ENCODE results near the gene PANK1.
"Not testable (repeated sequence)": the region's sequence is repeated elsewhere in the genome, so short reads cannot be mapped to it uniquely, and the experiment has no call there.

The PANK1 gene

DNA sequence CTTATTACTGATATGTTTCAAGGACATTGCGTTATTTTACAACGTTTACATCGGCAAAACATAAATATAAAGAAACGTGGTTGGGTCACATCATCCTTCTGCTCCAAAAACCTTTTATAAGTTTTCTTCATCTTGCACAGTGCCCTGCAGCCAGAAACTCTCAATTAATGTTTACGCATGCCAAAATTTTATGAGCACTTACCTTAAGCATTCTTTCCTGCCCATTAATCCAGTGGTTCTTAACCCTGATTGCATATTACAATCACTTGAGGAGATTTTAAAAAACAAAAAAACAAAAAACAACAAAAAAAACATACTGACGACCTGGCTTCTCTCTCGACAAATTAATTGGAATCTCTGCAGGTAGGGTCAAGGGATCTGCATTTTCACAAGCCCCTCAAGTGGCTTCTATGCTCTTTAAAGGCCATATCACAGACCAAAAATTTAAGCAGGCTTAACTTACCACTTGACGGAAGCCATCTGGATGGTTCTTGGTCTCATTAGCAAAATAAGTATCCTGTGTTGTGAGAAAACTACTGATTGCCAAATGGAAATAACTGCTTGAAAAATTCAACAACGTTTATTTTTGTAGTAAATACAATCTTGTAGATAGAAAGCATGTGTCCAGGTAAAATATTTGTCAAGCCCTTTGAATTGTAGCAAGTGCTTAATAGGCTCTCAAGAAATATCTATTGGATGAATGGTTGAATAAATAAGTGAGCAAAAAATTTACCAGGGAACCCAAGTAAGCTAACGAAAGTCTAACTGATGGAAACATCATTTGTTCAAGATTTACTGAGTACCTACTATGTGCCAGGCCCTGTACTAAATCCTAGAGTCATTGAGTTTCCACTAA is 78.7 kb downstream of the PANK1 start:
- no peak for DNase-seq

DNA sequence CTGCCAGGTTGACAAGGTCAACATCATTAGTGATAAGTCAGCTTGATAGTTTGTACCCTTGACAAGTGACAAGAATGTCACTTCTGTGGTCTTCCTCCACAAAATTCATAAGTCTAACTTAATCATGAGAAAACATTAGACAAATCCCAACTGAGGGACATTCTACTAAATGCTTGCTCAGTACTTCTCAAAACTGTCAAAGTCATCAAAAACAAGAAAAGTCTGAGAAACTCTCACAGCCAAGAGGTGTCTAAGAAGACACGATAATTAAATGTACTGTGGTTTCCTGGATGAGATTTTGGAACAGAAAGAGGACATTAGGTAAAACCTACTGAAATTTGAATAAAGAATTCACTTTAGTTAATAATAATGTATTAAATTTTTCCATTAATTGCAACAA is 79.9 kb downstream of the PANK1 start:
- DNase-seq: no peak

DNA sequence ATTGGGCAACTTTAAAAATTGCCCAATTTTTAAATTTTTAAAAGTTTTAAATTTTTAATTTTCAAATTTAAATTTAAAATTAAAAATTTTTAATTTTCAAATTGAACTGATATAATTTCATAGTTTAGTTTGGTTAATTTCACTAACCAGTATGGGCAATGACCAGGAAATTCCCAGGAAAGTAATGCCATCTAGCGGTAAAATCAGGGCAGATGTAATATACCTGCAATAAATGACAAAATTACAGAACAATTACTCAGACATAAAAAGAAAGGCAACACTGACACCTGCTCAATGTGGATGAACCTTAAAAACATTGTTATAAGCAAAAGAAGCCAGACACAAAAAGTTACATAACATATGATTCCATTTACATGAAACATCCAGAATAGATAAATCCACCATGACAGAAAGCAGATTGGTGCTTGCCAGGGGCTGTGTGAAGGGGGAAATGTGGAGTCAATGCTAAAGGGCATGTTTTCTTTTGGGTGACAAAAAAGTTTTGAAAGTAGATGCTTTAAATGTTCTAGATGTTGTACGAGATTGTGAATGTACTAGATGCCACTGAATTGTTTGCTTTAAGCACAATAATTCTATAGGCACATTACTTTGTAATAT is 81.1 kb downstream of the PANK1 start:
- DNase-seq: no peak

DNA sequence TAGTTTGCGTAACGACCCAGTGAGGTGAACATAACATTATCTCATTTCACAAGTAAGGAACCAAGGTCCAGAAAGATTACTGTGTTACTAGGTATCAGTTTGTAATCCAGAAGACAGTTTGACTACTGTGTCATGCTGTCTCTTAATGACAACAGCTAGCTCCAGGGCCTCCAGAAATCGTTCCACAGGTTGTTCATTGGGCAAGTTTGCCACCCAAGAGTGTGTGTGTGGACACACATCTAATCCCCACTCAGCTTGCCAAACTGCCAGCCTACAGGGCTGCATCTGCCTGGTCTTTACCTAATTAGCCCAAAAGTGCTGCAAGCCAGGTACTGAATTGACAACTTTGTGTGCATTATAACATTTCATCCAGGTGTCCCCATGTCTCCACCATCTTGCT is 81.7 kb downstream of the PANK1 start:
- DNase-seq: no peak

DNA sequence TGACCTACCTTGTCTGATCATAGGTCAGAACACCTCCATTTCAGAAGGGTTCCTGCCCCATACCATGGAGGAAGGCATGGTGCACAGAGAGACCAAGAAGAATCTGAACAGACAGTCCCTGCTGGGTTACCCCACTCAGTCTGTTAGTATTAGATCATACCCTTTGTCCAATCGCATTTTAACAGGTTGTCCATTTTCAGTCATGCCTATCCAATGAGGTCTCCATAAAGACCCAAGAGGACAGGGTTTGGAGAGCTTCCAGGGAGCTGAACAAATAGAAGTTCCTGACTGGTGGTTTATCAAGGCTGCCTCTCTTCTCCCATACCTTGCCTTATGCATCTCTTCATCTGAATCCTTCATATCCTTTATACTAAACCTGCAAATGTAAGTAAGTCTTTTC is 88.4 kb downstream of the PANK1 start:
- DNase-seq: peak; percentile 32

DNA sequence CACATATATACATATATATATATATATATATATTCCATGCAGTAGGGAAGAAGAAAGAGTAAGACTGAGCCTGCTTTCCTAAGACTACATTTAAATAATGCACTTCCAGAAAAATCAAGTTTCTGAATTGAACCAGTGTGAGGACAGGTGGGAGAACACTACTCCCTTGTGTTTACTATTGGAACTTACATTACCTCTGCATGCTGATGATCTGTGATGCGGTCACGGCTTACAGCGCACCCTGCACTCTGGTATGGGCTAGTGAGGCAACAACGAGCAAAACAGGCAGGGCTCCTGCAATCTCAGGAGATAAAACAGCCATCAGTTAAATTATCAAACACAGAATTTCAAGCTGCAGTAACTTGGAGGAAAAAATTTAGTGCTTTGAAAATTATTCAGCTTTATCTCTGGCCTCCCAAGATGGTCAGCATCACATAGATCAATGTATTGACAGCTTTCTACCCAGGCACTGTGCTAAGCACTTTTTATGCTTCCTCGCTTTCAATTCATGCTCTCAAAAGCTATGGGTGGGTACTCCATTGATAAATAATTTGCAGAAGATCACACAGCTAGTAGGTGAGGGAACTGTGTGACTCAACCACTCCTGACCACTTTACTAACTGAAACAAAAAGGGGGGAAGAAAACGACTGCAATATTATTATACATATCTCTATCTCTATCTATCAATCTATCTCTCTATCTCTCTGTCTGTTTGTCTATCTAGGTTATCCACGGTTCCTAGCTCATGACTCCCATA is 89.2 kb downstream of the PANK1 start:
- peak; percentile 33 for DNase-seq

DNA sequence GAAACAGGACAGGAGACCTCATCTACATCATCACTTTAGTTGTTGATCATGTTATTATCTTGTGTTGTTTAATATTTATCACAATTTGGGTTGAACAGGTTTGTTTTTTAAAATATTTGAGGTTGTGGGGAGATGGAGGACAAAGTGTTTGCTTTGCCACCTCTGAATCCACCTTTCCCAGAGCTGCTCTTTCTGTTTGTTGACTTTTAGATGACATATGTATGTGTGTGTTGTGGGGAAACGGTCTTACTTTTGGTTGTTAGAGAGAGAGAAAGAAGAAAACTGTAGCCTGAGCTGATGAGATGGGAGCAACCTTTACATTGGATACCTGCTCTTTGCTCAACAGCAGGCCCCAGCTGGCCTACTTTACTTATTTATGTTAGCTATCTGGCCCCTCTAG is 90.6 kb downstream of the PANK1 start:
- DNase-seq: no peak

DNA sequence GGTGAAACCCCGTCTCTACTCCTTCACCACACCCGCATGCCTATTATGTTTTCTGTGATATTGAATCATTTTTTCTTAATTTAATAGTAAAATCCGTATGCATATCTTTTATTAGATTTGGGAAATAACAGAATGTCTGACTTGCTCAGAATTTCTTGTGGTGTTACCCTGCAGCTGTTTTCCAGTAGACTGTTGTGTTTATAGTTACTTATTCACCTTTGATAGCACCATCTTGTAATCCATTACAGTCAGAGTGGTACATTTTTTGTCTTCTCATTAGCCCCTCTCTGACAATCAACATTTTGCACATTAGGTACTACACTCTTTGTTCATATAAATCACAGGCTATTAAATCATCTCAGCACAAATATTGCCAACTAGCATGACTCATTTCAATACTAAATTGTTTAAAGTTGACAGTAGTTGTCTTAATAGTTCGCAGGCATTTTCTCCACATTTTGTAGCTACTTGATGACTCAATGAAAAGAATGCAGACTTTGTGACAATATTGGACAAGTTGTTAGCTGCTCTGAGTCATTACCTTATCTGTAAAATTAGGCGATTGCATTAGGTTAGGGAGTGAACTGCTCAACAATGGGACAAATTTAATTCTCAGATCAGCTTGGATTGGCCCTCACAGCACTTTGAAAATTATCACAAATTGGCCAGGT is 91.8 kb downstream of the PANK1 start:
- peak; percentile 88 for DNase-seq

DNA sequence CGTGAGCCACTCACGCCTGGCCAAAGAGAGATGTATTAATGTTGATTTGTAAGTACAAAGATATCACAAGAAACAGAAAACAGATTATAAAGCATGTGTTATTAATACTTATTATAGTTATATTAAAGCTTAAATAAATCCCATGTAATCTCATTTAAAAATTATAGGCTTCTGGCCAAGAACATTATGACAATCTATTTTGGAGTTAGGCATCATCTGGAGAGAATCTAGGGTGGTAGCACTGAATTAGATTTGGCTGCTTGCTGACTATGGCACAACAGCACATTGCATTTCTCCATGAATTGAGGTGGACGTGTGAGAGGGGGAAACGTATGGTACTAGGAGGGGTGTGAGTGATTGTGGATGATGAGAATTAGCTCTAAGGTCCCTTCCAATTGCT is 92.8 kb downstream of the PANK1 start:
- no peak for DNase-seq

DNA sequence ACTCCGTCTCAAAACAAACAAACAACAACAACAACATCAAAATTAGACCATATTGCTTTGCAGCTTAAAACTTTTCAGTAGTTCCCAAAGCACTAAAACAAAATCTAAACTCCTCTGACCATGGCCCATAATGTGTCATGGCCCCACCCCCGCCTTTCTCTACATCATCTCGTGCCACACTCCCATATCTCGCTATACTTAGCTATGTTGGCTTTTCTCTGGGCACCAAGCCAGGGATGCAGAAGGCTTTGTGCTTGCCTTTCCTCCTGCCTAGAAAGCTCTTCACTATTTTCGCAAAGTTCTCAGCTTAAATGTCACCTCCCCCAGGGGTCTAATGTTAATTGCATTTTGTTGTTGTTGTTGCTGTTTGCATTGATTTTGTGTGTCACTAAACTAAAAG is 94.5 kb downstream of the PANK1 start:
- peak; percentile 59 for DNase-seq

DNA sequence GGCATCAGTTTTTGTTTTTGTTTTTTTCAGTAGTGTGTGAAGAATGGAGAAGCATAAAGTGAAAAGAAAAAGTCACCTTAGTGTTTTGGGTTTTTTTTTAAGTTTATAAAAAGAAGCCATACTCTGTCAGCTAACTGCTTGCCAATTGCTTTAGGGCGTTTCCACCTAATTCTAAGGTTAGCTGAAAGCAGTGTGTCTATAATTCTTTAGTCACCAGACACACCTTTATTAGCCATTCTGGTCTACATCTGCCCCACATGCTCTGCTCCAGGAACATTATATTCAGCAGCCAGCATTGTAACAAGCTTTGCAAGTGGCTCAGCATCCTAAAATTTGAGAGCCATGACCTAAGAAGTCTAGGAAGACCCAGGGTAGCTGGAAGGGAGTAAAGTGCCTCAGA is 95.5 kb downstream of the PANK1 start:
- DNase-seq: no peak

DNA sequence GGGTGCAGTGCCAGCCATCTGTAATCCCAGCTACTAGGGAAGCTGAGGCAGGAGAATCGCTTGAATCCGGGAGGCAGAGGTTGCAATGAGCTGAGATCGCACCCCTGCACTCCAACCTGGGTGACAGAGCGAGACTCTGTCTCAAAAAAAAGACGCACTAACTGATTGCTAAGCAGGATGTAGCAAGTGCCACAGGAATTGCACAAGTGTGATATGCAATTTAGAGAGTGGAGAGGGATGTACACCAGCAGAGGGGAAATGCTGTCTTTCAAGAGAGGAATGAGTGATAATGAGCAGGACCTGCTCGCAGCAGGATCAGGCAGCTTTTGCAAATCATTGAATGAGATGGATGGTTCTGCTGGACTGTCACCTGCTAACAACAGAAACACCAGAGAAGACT is 96.4 kb downstream of the PANK1 start:
- DNase-seq: no peak

DNA sequence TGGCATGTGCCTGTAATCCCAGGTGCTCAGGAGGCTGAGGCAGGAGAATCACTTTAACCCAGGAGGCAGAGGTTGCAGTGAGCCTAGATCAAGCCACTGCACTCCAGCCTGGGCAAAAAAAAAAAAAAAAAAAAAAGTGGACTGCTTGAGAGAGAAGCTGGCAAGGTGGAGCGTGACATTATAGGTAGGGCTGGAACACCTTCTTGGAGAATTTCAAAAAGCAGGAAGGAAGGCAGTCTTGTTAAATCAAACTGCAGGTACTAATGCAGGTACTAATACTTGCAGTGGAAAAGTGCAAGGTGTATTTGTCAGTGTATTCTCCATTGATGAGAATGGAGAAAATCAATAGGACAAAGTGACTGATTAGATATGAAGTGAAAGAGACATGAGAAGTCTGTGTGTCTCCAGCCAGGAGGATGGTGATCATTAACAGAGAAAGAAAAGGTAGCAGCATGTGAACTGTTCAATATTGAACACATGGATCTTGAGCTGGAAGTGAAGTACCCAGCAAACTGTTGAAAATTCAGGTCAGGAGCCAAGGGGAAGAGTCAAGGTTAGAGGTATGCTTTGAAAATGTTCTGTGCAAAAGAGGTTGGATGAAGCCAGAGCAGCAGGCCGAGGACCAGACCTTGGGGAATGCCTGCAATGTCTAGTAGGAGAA is 97.1 kb downstream of the PANK1 start:
- DNase-seq: no peak

DNA sequence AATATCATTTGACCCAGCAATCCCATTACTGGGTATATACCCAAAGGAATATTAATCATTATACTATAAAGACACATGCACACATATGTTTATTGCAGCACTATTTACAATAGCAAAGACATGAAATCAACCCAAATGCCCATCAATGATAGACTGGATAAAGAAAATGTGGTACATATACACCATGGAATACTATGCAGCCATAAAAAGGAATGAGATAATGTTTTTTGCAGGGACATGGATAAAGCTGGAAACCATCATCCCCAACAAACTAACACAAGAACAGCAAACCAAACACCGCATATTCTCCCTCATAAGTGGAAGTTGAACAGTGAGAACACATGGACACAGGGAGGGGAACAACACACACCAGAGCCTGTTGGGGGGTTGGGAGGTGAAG is 98.4 kb downstream of the PANK1 start:
- not testable (repeated sequence) for DNase-seq

DNA sequence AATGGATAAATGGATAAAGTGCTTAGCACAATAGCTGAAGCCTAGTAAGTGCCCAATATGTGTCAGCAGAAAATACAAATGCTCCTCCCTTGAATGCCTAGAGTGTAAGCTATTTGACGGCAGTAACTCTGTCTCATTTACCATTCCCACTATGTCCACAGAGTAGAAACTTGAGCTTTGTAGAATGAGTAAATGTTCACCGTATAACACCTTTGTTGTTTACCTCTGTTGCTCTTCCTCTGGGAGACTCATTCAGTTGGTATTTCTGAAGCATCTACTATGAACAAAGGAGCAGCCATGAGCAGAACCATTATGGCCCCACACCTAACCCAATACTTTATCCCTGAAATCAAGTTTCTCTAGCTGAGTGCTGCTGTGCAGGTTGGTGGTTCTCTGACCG is 101.2 kb downstream of the PANK1 start:
- DNase-seq: no peak

DNA sequence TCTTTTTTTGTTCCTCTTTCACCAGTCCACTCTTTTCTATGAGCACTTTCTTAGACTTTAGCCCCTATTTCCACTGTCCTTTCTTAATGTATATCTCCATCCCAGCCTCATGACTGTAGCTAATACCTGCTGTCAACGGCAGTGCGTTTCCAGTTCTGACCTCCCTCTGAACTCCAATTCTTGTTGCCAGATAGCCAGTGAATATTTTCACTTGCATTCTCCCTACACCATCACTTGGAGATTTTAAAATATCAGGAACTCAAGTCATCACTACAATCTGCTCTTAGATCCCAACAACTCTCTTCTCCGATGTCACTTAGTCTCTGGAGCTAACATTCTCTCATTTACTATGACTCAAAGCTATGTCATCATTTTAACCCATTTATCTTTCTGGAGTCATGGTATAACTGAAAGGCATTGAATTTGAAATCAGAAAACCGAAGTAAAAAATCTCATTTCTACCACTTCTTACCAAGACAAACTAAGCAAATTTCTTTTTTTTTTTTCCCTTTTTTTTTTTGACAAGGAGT is 104.6 kb downstream of the PANK1 start:
- no peak for DNase-seq

DNA sequence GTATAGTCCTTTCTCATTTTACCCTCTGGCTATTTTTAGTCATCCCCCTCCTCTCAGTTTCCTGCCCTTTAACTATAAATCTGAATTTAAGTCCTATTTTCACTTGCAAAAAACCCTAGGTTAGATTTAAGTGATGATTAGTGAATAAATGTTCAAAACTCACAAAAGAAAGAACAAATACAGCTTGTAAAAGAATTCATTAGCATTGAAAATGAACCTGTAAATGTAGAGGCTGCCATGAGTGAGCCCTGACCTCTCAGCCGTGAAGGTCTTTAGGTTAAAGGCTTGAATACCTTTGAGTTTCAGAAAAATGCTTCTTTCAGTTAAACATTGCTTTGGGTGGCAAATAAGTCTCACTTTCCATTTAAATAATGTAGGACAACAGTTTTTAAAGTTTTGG is 107.7 kb downstream of the PANK1 start:
- no peak for DNase-seq

DNA sequence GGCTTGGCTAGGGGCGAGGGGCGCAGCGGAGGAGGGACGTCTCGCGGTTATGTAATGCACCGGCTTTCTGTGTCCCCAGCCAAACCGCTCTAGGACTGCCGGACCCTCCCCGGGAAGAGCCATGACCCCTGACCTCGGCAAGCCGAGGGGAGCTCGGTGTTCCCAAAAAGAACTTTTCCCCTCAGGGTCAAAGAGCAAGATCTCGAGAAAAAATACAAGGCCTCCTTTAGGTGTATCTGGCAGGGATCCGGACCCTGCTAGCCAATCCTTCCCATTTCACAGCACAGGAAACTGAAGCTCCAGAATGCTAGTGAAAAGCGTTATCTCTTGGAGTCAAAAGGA is 109.1 kb downstream of the PANK1 start:
- no peak for DNase-seq

DNA sequence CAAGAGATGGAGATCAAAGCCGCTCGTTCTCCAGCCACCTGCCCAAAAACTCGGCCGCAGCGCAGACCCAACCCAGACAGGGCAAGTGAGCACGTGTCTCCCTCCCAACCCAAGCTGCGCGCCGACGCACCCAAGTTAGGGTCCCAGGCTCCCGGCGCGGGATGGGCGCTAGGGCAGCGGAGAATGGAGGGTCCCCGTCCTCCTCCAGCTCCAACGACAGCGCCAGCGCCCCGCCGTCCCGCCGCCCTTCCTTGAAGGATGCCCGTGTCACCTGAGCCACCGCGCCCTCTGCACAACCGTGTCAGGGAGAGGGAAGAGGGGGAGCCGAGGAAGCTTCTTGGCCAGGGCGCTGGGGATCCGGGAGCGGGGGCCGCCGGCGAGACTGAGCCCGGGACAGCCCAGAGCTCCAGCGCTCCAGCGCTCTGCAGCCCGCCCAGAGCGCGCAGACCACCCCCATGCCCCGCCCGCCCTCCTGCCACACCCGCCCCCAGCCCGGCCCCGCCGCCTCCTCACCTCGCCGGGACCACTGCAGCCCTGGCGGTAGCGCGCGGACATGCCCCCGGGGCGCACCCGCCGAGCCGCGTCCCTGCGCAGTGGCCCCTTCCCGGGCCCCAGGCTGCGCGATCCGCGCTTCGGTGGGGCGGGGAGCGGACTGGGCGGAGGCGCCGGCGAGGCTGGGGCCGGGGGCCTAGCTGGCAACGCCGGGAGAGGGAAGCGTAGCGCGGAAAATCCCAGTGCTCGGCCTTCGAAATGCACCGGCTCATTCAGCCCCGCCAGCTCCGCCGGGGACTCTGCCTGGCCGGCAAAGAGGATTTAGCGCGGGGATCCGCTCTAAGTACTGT is 109.7 kb downstream of the PANK1 start, which contains the start of gene SLC16A12:
Gene SLC16A12 (minus strand): TSS at position 424 of the 842 bp plus-strand sequence. CDS start 73,016 bp downstream, outside the sequence.
- DNase-seq: no peak

DNA sequence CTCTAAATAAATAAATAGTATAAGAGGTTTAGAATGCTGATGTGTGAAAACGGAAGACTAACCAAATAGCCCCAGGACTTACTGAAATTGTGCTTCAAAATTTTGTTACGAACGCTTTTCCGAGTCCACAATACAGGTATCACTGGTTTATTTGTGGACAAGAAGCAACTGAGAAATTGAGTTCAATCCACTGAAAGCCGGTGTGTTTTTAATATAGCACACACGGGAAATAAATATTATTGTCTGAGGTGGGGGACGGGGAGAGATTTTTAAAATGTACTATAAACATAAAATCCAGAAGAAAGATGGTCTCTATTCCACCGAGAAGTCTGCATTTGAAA is 110.2 kb downstream of the PANK1 start:
- DNase-seq: no peak

Data from NCI-H226 (cell line).